GM21423 (cell line): ENCODE results near the gene RPL28.
"Not testable (repeated sequence)": the region's sequence is repeated elsewhere in the genome, so short reads cannot be mapped to it uniquely, and the experiment has no call there.

ENCODE experiments used
- ATAC-seq: cut with Tn5 transposase; IDR thresholded peaks from one replicate; pipeline ENCODE4 v1.9.1; 2021; ENCODE audit warnings: mild to moderate bottlenecking, moderate library complexity; ENCODE audit not compliant: unreplicated experiment

Gene RPL28

DNA sequence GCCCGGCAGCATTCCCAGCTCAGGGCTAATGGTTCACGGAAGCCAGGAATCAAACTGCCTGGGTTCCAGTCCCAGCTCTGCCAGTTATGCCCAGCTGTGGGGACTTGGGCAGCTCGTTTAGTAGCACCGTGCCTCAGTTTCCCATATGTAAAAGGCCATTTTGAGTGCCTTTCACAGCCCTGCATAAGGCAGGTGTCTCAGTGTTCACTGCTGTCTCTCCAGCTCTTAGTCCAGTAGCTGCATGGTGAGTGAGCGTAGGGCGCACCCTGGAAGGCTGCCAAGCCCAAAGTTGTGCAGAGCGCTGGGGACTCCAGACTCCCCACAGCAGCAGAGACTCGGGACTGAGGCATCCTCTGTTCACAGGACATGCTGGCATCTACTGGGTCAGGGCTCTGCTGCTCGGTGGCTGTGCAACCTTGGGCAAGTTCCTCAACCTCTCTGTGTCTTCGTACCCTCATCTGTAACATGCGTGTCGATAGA lies 5.5 kb downstream of the RPL28 start:
- no peak for ATAC-seq

DNA sequence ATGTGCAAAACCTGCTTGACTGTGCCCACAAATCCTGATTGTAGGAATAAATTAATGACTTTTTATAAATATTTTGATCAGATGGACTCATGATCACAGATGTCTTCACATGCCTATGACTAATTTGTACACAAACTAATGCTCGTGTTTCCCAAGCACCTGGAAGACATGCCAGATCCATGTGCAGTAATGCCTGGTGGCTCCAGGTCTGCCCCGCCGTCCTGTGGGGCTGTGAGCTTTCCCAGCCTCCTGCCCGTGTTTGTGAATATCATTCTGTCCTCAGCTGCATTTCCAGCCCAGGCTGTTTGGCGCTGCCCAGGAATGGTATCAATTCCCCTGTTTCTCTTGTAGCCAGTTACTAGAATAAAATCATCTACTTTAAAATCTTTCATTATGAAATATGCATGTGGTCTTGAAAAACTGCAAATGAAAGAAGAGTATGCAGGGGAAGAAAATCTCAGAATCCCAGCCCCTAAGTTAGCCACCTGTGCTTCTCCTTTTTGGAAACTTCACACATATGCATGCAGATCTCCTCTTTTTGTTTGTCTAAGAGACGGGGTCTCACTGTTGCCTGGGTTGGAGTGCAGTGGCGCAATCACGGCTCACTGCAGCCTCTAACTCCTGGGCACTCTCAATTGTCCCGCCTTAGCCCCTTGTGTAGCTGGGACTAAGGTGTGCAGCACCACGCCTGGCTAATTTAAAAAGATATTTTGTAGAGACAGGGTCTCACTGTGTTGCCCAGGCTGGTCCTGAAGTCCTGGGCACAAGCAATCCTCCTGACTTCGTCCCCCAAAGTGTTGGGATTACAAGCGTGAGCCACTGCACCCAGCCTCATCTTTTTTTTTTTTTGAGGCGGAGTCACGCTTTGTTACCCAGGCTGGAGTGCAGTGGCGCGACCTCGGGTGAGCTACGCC lies 6.2 kb downstream of the RPL28 start:
- no peak for ATAC-seq

DNA sequence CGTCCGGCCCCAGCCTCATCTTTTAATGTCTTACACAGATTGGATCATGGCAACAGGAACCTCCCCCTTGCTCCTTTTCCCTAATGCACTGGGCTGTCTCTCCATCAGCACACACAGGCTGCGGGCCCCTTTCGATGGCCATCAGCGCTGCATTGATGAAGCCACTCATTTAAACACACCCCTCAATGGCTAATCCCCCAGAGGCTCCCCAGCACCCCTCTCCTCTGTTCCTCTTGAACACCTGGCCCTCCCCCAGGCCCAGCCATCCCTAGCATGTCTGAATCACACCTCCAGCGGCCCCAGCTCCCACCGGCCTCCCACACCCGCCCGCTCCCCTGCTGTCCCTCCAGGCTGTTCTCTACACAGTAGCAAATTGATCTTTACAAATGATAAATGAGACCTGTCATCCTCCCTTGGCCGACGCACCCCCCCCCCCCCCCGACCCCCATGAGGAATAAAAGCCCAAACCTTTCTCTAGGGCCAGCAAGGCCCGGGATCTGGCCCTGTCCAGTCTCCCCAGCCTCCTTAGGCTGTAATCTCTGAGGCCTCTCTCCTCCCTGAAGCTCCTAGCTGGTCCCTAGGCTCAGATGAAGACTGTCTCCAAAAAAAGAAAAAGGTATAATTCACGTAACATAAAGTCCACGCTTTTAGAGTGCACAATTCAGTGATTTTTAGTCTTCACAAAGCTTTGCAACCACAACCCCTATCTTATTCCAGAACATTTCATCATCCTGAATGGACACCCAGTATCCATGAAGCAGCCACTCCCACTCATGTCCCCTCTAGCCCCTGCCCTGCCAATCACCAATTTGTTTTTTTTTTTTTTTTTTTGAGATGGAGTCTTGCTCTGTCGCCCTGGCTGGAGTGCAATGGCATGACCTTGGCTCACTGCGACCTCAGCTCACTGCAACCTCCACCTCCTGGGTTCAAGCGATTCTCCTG lies 7.4 kb downstream of the RPL28 start:
- ATAC-seq, result no peak

DNA sequence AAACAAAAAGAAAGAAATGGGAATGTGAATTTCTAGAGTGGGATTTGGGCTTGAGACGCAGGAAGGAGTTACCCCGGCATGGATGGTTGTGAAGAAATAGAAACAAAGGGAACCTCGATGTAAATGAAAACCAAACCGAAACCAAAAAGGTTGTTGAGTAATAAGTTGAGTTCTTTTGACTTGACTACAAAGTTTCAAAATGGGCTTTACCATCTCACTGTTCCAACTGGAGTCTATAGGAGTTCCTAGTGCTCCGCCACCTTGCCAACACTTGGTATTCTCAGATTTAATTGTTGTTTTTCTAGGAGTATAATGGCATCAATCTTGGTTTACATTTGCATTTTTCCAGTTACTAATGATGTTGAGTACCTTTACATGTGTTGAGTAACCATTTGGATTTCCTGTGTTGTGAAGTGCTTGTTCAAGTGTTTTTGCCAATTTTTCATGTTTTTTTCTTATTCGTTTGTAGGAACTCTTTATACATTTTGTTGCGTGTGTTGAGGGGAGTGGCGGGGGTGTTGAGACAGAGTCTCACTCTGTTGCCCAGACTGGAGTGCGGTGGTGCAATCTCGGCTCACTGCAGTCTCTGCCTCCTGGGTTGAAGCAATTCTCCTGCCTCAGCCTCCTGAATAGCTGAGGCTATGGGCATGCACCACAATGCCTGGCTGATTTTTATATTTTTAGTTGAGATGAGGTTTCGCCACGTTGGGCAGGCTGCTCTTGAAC lies 12.6 kb downstream of the RPL28 start:
- no peak for ATAC-seq

DNA sequence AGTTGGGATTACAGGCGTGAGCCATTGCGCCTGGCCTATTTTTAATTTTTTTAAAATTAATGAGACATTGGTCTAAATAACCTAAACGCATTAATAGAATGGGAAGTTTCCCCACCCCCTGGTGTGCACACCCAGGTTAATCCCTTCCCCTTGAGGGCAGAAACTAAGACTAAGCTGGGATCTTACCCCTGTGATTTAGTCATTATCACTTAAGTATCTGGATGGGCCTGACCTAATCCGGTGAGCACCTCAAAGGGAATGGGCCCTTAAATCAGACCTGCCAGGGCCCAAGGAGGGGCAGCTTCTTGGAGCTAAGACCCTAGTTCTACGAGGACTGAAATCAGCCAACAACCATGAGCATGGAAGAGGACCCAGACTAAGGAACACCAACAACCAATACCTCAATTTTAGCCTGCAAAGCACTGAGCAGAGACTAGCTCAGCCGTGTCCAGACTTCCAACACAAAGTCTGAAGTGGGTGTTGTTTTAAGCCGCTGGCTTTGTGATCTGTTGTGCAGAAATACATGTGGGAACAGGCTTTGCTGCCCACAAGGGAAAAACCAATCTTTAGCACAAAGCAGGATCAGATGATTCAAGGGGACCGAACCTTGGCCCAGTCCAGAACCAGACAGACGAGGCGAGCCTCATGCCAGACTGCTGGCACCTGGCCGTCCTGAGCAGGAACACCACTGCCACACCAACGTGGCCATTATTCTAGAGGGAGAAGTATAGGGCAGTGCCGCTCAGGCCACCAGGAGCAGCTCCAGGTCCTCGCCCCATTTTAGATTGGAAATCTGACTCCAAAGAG lies 14.8 kb downstream of the RPL28 start:
- ATAC-seq, result no peak

DNA sequence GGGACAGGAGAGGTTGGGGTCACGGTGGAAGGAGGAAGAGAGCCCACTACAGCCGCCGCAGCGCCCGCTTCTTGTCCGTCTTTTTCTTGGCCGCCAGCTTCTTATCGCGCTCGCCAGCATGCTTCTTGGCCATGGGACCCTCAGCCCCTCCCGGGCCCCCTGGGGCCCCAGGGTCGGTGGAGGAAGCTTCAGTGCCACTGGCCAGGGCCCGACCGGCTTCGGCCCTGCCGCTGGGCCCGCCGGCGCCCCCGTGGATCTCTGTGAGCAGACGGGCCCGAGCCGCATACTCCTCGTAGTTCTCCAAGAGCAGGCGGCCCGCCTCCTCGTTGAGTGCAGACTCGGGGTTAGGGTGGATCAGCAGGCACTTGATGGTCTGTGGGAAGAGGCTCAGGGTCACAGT lies 15.7 kb downstream of the RPL28 start:
- ATAC-seq, result not testable (repeated sequence)

DNA sequence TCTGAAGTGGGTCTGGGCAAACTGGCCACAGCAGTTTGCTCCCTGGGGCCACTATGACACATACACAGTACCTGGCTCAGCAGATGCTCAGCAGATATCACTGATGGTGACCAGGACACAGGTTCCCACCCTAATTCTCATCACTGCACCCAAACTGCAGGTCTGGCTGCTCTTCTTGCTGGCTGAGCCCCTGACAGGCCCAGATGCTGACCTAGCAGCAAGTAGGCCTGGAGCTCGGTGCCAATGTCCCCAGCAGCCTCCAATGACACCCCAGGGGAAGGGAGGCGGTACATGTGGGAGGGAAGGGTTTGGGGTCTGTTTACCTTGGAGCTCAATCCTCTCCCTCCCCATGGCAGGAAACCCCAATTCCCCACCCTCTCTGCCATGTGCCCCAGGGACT lies 16.8 kb downstream of the RPL28 start:
- ATAC-seq, result no peak

DNA sequence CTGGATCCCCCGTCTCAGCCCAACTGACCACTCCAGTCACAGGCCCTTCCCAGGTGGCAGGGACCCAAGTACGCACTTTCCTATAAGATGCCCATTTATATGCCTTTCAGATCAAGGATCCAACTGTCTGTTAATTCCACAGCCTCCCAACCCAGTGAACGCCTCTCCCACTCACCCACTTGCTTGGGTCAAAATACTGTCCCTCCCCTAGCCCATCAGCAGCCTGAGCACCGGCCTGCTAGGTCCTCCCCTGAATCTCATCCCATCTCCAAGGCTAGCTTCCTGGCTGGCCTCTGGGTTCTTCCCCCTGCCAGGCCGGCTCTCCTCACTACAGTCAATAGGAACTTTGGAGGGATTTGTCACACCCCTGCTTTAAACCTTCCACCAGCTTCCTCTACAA lies 19.9 kb downstream of the RPL28 start:
- ATAC-seq, result no peak

DNA sequence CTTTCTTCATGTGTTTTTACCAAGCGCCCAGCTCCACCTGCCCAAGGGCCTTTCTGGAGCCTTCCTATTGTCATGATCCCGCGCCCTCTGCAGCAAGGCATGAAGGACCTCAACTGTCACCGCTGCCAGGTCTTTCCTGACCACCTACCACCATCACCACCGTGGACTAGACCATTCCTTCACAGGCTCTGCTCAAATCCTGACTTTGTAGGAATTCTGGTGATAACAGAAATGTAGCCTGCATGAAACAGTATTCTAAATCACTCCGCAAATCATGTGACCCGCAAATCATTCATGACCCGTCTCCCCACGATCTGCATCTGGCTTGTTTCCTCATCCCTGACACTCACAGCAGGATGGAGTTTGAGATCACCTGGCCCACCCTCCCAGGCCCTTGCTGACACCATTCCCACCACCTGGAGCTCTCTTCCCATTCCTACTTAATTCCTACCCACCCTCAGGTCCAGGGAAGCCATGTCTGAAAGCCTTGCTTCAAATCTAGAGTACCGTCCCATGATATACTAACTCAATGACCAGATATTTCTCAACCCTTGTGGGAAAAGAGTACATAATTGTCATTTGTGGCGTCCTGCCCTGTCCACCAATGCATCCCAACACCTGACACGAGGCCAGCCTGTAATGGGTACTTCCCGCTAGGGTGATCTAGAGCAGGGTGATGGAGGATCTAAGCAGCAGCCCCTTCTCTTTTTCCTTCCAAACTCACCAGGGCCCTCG lies 20.5 kb downstream of the RPL28 start:
- no peak for ATAC-seq

DNA sequence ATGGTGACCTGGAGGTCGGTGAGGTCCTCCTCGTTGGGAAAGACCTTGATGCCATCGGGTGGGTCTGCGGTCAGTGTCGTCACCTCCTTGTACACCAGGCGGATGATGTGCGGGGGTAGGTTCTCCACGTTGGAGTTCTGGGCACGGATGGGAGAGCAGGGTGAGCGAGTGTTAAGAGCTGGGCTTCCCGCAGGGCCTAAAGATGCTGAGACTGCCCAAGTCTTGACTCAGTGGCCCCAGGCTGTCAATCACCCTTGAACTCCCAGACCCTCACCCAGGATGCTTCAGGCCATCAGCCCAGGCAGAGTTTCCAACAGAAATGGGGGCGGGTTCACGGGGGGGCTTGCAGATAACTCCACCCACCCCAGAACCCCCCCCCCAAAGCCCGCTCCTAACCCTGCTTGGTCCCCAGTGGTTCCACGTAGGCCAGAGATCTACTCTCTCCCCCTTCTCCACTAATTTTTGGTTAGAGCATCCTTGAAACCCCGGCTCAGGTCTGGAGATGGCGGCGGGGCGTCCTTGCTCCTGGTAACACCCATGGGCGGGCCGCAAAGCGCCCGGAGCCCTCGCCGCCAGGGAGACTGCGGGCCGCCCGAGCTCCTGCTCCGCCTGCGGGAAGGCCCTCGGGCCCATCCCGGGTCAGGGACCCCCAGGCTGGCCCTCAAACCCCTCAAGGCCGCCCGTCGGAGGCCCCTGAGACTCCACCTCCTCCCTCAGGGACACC lies 21.3 kb downstream of the RPL28 start:
- no peak for ATAC-seq

DNA sequence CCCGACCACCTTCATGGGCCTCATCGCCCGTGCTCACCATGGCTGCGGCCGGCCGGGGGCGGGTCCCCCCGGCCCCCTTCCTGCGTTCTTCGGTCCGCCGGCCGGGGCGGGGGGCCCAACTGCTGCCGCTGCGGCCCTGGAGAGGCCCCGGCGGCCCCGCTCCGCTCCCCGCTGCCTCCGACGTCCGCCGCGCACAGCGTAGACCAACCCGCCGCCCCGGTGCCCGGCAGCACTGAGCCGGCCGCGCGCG lies 21.7 kb downstream of the RPL28 start, which contains the start of gene UBE2S:
Gene UBE2S (minus strand): TSS at position 239 of the 250 bp plus-strand sequence. CDS start 199 bp downstream, at position 40.
- ATAC-seq, result peak; percentile 16

DNA sequence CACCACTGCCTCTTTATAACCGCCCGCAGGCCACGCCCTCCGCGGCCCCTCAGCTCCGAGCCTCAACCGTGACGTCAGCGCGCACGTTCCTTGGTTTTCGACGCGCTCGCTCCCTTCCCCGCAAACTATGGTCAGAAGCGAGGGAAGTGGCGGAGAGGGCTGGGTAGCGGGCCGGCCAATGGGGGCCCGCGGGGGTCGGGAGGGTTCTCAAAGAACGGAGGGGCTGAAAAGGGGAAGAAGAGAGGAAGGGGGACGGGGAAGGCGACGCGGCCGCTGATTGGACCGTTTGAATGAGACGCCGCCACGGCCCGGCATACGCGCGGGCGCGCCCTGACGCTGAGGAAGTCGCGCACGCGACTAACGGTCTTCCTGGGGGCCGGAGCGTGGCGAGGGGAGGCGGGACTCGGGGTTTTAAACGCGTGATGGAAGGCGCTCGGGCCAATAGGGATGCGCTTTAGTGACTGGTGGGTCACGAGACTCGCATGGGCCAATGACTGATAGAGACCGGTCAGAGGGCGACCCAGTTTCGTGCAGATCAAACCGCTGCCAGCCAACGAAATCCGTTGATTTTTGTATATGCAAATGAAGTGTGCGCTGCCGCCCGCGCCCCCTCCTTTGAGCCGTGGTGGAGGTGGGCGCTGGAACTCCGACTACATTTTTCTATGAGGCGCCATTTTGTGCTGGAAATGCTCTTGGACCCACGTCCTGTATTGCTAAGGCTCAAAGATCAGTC lies 22.2 kb downstream of the RPL28 start:
- ATAC-seq, result peak; percentile 78

DNA sequence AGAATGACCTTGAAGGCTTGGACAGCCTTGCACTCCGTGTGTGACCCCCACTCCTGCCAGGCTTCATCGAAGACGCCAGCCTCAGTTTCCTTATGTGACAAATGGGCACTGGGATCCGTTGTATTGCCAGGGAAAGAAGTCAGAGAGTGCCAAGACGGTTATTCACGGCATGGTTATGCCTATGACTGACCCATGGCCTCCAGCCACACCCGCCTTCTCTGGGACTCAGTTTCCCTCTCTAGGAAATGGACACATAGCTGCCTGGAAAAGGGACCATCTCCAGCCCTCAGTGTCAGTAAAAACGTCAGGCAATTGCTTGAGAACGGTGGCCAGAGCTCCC lies 22.8 kb downstream of the RPL28 start:
- ATAC-seq, result no peak

DNA sequence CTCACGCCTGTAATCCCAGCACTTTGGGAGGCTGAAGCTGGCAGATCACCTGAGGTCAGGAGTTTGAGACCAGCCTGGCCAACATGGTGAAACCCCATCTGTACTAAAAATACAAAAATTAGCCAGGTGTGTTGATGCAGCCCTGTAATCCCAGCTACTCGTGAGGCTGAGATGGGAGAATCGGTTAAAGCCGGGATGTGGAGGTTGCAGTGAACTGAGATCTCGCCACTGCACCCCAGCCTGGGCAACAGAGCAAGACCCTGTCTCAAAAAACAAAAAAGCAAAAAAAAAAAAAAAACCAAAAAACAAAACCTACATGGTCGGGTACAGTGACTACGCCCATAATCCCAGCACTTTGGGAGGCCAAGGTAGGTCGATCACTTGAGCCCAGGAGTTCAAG lies 23.4 kb downstream of the RPL28 start:
- not testable (repeated sequence) for ATAC-seq

DNA sequence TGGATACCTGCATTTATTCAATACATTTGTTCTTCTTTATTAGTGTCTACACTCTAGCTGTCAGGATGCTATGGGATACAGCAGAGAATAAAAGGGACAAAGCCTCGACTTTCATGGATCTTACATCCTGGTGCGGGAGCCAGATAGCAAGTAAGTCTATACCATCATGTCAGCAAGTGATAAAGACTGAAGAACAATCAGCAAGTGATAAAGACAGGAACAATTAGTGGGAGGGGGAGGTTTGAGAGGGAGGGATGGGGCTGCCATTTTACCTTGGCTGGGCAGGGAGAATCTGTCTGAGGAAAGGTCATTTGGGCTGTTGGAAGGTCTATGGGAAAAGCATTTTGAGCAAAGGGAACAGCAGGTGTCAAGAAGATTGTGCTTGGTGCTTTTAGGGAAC lies 24.4 kb downstream of the RPL28 start:
- no peak for ATAC-seq

DNA sequence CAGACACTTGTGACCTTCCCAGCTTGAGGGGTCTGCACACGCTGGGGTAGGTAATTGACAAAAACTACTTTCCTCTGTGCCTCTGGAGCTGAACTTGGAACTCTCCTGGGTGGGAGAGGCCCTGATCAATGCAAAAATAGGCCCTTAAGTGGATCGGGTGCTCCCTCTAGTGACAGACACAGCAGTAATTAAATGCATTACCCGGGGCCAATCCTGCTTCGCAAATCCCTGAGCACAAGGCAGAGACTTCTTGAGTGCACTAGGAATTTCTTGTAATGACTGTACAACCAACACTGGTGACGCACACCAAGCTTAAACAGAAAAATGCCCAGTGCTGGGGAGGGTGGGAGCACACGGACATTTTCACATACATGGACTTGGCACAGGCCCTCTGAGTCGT lies 32.5 kb downstream of the RPL28 start:
- no peak for ATAC-seq

DNA sequence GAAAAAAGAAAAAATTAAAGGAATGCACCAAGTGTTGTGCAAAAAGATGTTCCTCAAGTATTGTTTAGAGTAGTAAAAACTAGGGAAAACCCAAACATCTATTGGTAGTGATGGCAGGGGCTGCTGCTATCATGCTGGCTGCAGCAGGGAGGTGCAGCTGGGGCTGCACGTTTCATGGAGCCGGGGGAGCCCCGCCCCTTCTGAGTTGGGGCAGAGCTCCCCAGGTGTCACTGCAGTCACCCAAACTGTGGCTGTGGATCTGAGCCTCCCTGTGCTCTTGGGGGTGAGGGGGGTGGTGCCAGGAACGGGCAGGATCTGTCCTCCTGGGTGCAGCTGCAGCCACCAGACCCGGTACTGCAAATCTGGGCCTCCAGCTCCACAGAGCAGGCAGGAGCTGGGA lies 33.4 kb downstream of the RPL28 start:
- no peak for ATAC-seq

DNA sequence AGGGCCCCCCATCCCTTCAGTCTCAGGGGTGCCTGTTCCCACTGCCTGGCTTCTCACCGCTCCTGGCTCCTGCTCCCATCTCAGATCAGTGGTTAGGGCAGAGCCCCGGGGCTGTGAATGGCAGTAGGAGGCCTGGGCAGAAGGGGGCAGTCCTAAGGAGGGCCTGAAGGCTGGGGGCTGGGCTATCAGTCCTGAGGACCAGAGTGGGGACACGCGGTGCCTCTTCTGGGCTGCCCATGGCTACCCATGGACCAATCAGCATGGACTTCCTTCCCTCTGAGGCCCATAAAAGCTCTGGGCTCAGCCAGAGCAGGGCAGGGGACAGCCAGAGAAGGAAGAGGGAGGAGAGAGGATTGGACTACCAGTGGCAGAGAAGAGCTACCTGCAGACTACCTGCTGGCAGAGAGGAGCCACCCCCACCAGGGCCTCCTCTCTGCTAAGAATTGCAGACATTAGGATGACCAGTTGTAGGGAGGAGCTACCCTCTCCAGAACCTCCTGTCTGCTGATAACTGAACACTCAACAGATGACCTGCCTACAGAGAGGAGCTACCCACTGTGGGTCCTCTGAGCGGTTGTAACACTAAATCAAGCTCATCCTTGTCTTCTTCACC lies 34.0 kb downstream of the RPL28 start:
- no peak for ATAC-seq
